CD14-positive monocyte (primary cell): ENCODE measurements around the gene MEPE. TPM values are rescaled to one million over a fixed set of nuclear protein-coding genes. Genes with fewer than 3 reads are reported as not detected.

Experiments used
- DNase-seq, 3 donors: peaks; one replicate each; pipeline ENCODE4 v3.0.0-alpha.2; 2011 to 2022
- H2AFZ ChIP-seq: 2 replicates; pipeline ENCODE4 v1.6.0; 2012; ENCODE audit warnings: mild to moderate bottlenecking, low read depth, low read length, inconsistent platforms; ENCODE audit not compliant: insufficient read depth, poor library complexity, severe bottlenecking
- H3K27ac ChIP-seq, 2 donors: 1 replicate in 1 of 2; 2 replicates in 1 of 2; pipeline ENCODE4 v1.5.1; 2012 to 2013; ENCODE audit warnings: low read length in 2 of 2, control low read depth in 1 of 2, inconsistent platforms in 1 of 2, low read depth in 1 of 2, mild to moderate bottlenecking in 1 of 2
- H3K27me3 ChIP-seq, 2 donors: one replicate each; pipeline versions ENCODE4 v1.6.0 to v1.6.1; 2011 to 2013; ENCODE audit warnings: low read length in 2 of 2; ENCODE audit not compliant: control insufficient read depth in 2 of 2, insufficient read depth in 2 of 2
- H3K36me3 ChIP-seq, 2 donors: replicated peaks in 1 of 2; 1 replicate in 1 of 2; 2 replicates in 1 of 2; pipeline versions ENCODE4 v1.5.1 to v1.6.1; 2012 to 2013; ENCODE audit warnings: low read length in 2 of 2, control low read depth in 1 of 2, inconsistent platforms in 1 of 2, mild to moderate bottlenecking in 1 of 2; ENCODE audit not compliant: insufficient read depth in 2 of 2, control insufficient read depth in 1 of 2
- H3K4me1 ChIP-seq, 2 donors: 1 replicate in 1 of 2; 2 replicates in 1 of 2; pipeline versions ENCODE4 v1.5.1 to v1.6.1; 2012 to 2013; ENCODE audit warnings: low read length in 2 of 2, control low read depth in 1 of 2, inconsistent platforms in 1 of 2, mild to moderate bottlenecking in 1 of 2, moderate library complexity in 1 of 2; ENCODE audit not compliant: insufficient read depth in 2 of 2, control insufficient read depth in 1 of 2
- H3K4me2 ChIP-seq: replicated peaks from 2 replicates; pipeline ENCODE3; 2012; ENCODE audit warnings: low read length, moderate library complexity, mild to moderate bottlenecking; ENCODE audit not compliant: poor library complexity, severe bottlenecking; ENCODE audit errors: extremely low read depth
- H3K4me3 ChIP-seq, 3 experiments: fragments of 200-600 bp in 1 of 3; sonication (generic) in 1 of 3; replicated peaks in 1 of 3; 1 replicate in 2 of 3; 2 replicates in 1 of 3; pipeline ENCODE4 v1.5.1; 2011 to 2013; ENCODE audit warnings: low read length in 3 of 3, mild to moderate bottlenecking in 3 of 3, control low read depth in 2 of 3, low read depth in 2 of 3, inconsistent platforms in 1 of 3, moderate library complexity in 1 of 3
- H3K79me2 ChIP-seq: 2 replicates; pipeline ENCODE4 v1.6.0; 2012; ENCODE audit warnings: mild to moderate bottlenecking, control low read depth, inconsistent platforms, low read length, moderate library complexity; ENCODE audit not compliant: insufficient read depth
- H3K9ac ChIP-seq: 2 replicates; pipeline ENCODE4 v1.6.0; 2017; ENCODE audit warnings: low read length, mild to moderate bottlenecking; ENCODE audit not compliant: insufficient read depth, poor library complexity, severe bottlenecking
- H3K9me3 ChIP-seq, 2 donors: replicated peaks in 1 of 2; 1 replicate in 1 of 2; 2 replicates in 1 of 2; pipeline versions ENCODE4 v1.5.1 to v1.6.1; 2012 to 2013; ENCODE audit warnings: low read length in 2 of 2, control low read depth in 1 of 2; ENCODE audit not compliant: control insufficient read depth in 1 of 2, insufficient read depth in 1 of 2
- H4K20me1 ChIP-seq: 2 replicates; pipeline ENCODE4 v1.6.0; 2012; ENCODE audit warnings: mild to moderate bottlenecking, low read length, control low read depth, moderate library complexity; ENCODE audit not compliant: insufficient read depth
- H3K27ac Mint-ChIP-seq, 7 donors: one replicate each; pipeline ENCODE4 v1.8.0; 2020; ENCODE audit warnings: mild to moderate bottlenecking in 7 of 7, mixed read lengths in 7 of 7, moderate library complexity in 6 of 7, inconsistent platforms in 2 of 7
- H3K27me3 Mint-ChIP-seq, 3 donors: one replicate each; pipeline ENCODE4 v1.8.0; 2021 to 2022; ENCODE audit warnings: low read depth in 3 of 3, mild to moderate bottlenecking in 3 of 3, mixed read lengths in 3 of 3, moderate library complexity in 3 of 3, inconsistent platforms in 1 of 3
- H3K36me3 Mint-ChIP-seq, 2 donors: one replicate each; pipeline ENCODE4 v1.8.0; 2020; ENCODE audit warnings: mixed read lengths in 2 of 2, inconsistent platforms in 1 of 2, mild to moderate bottlenecking in 1 of 2
- H3K4me1 Mint-ChIP-seq: one replicate; pipeline ENCODE4 v1.8.0; 2020; ENCODE audit warnings: mild to moderate bottlenecking, mixed read lengths
- H3K4me3 Mint-ChIP-seq, 2 donors: one replicate each; pipeline ENCODE4 v1.8.0; 2020; ENCODE audit warnings: mild to moderate bottlenecking in 2 of 2, mixed read lengths in 2 of 2, moderate library complexity in 1 of 2
- H3K9me3 Mint-ChIP-seq, 7 donors: one replicate each; pipeline ENCODE4 v1.8.0; 2020 to 2022; ENCODE audit warnings: mixed read lengths in 7 of 7, mild to moderate bottlenecking in 6 of 7, moderate library complexity in 6 of 7, inconsistent platforms in 2 of 7
- CTCF ChIP-seq: fragments of 200-600 bp; IDR thresholded peaks from one replicate; pipeline ENCODE4 v1.8.0; 2022; ENCODE audit warnings: antibody characterized with exemption, mild to moderate bottlenecking
- WGBS: methylation state at CpG from one replicate; pipeline ENCODE4 v1.1.5; 2013; ENCODE audit warnings: missing lambda C conversion rate; ENCODE audit not compliant: insufficient coverage; 5-methylcytosine and 5-hydroxymethylcytosine counted together
- intact Hi-C, 2 donors: fragments of 100-400 bp; cut with micrococcal nuclease; formaldehyde crosslinking; loops; one replicate each; pipeline versions ENCODE4 v1.15.0 to v1.15.1; 2023
- polyA plus RNA-seq, 3 donors: library from polyadenylated mRNA; depleted of rRNA in 1 of 3; unstranded in 2 of 3; stranded (reverse) in 1 of 3; fragments of 300-500 nt in 2 of 3; fragments of >200 nt in 1 of 3; fragmentation: Illumina TruSeq in 2 of 3; gene quantifications; 1 replicate in 2 of 3; 2 replicates in 1 of 3; pipeline ENCODE4 v1.2.3, GENCODE V29; 2012 to 2021

Gene MEPE
- polyA plus RNA-seq, 3 donors, result not detected

- Histone ChIP-seq H3K27me3 (peaks cover 0 to 8% of the 10 kb centered on the region in 2 donors), H3K4me1 (peaks cover 40 to 42% of the 10 kb centered on the region in 2 donors), H3K27ac (peak overlapping the region; percentile 57 to 87), H3K9me3 (no peaks in the 10 kb centered on the region), H4K20me1 (no peaks in the 10 kb centered on the region), H3K36me3 (no peaks in the 10 kb centered on the region), H3K9ac (no peak overlapping the region), H3K4me2 (peak overlapping the region; percentile 51), H3K79me2 (no peaks in the 10 kb centered on the region), H3K4me3 (peak overlapping the region in 1 of 3 experiments; percentile 50), H2AFZ (peak overlapping the region; percentile 38)
- peaks cover 36% of the 10 kb centered on the region for H3K4me1 Mint-ChIP-seq
- DNase-seq, result peak; percentile 16 to 68 (median 35)
- peaks cover 0 to 2% (median 0%) of the 10 kb centered on the region in 7 donors for H3K9me3 Mint-ChIP-seq
- H3K36me3 Mint-ChIP-seq, result no peaks in the 10 kb centered on the region
- peak overlapping the region; percentile 91 to 96 (median 94) for H3K27ac Mint-ChIP-seq
- 86% methylated on average over 1 of the region's 4 CpGs for WGBS
- no peak for TF ChIP-seq CTCF
- peaks cover 3 to 10% (median 3%) of the 10 kb centered on the region in 3 donors for H3K27me3 Mint-ChIP-seq
- H3K4me3 Mint-ChIP-seq, result no peak overlapping the region
- intact Hi-C loops, result loop anchor here (2.0 to 10.0 kb wide), 3 partner anchors 45 to 121 kb away; no protein-coding TSS in a partner anchor
Measured at GRCh38 chr4:87851953-87852352, 19.2 kb downstream of the MEPE start.

- intact Hi-C loops, result loop anchor here (2.0 to 10.0 kb wide), 3 partner anchors 44 to 120 kb away; no protein-coding TSS in a partner anchor
- peak; percentile 31 to 54 (median 51) for DNase-seq
- Mint-ChIP-seq H3K9me3 (peaks cover 0 to 2% (median 0%) of the 10 kb centered on the region in 7 donors), H3K4me3 (no peak overlapping the region), H3K27ac (peak overlapping the region in 2 of 7 donors; percentile 17 to 46), H3K36me3 (no peaks in the 10 kb centered on the region), H3K27me3 (peaks cover 2 to 5% (median 3%) of the 10 kb centered on the region in 3 donors), H3K4me1 (peaks cover 36% of the 10 kb centered on the region)
- Histone ChIP-seq H3K27me3 (peaks cover 0 to 2% of the 10 kb centered on the region in 2 donors), H4K20me1 (no peaks in the 10 kb centered on the region), H3K9ac (no peak overlapping the region), H3K36me3 (no peaks in the 10 kb centered on the region), H3K4me1 (peaks cover 40 to 42% of the 10 kb centered on the region in 2 donors), H3K4me3 (no peak overlapping the region), H3K4me2 (no peak overlapping the region), H3K79me2 (no peaks in the 10 kb centered on the region), H3K9me3 (no peaks in the 10 kb centered on the region), H3K27ac (no peak overlapping the region), H2AFZ (no peak overlapping the region)
- peak; percentile 65 for TF ChIP-seq CTCF
- WGBS, result no CpG with 5 or more reads among the region's 3 CpGs
Measured at GRCh38 chr4:87853108-87853507, 20.3 kb downstream of the MEPE start.
